PC-3 (cell line): ENCODE measurements around the gene EVL. TPM values are rescaled to one million over a fixed set of nuclear protein-coding genes. Genes with fewer than 3 reads are reported as not detected.

Experiments used
- ATAC-seq: fragments of 200-7000 bp; cut with Tn5 transposase; 2 replicates; pipeline ENCODE4 v1.9.1; 2020; ENCODE audit warnings: mild to moderate bottlenecking, moderate library complexity
- BruUV-seq: library from RNA; stranded (reverse); fragments of 400-500 nt; replicated peaks from 2 replicates; lab custom pipeline; 2021; lab: Mats Ljungman, UMichigan
- CTCF ChIA-PET: fragments of 300-600 bp; sonication (Branson Sonifier 250); formaldehyde crosslinking; loops from one replicate; lab custom pipeline; 2022; ENCODE audit warnings: antibody characterized with exemption; lab: Charles Lee
- POLR2A ChIA-PET: fragments of 300-600 bp; sonication (Branson Sonifier 250); formaldehyde crosslinking; loops from one replicate; lab custom pipeline; 2022; ENCODE audit warnings: antibody characterized with exemption; ENCODE audit not compliant: unreplicated experiment; lab: Charles Lee
- DNase-seq: peaks from one replicate; pipeline ENCODE4 v3.0.0-alpha.2; 2015
- H2AFZ ChIP-seq: fragments of 300-600 bp; sonication (generic); 2 replicates; pipeline ENCODE4 v1.6.0; 2016; ENCODE audit warnings: antibody characterized with exemption, low read length
- H3F3A ChIP-seq: fragments of 300-600 bp; sonication (generic); one replicate; pipeline ENCODE4 v1.6.0; 2017; ENCODE audit warnings: antibody characterized with exemption, low read length, control low read depth, mild to moderate bottlenecking; ENCODE audit not compliant: unreplicated experiment
- H3K27ac ChIP-seq: fragments of 300-600 bp; sonication (generic); 2 replicates; pipeline ENCODE4 v1.5.1; 2016; ENCODE audit warnings: mild to moderate bottlenecking, low read length
- H3K27me3 ChIP-seq: fragments of 300-600 bp; sonication (generic); 2 replicates; pipeline ENCODE4 v1.6.1; 2016; ENCODE audit warnings: low read length, mixed read lengths
- H3K36me3 ChIP-seq: fragments of 300-600 bp; sonication (generic); 2 replicates; pipeline ENCODE4 v1.6.1; 2016; ENCODE audit warnings: low read depth, mixed run types, low read length, mixed read lengths
- H3K4me1 ChIP-seq: fragments of 300-600 bp; sonication (generic); 2 replicates; pipeline ENCODE4 v1.5.1; 2016; ENCODE audit warnings: low read length; ENCODE audit not compliant: insufficient read depth
- H3K4me2 ChIP-seq: fragments of 300-600 bp; sonication (generic); 2 replicates; pipeline ENCODE4 v1.6.0; 2016; ENCODE audit warnings: low read length
- H3K4me3 ChIP-seq: fragments of 300-600 bp; sonication (generic); 2 replicates; pipeline ENCODE4 v1.5.1; 2016; ENCODE audit warnings: mild to moderate bottlenecking, low read length, mixed read lengths
- H3K79me2 ChIP-seq: fragments of 300-600 bp; sonication (generic); 2 replicates; pipeline ENCODE4 v1.6.1; 2017; ENCODE audit warnings: low read length, mixed read lengths
- H3K9ac ChIP-seq: fragments of 300-600 bp; sonication (generic); 2 replicates; pipeline ENCODE4 v1.6.0; 2016; ENCODE audit warnings: mild to moderate bottlenecking, low read length
- H3K9me2 ChIP-seq: fragments of 300-600 bp; sonication (generic); replicated peaks from 2 replicates; pipeline ENCODE4 v1.6.1; 2016; ENCODE audit warnings: mixed run types, low read length, mixed read lengths
- H3K9me3 ChIP-seq: fragments of 300-600 bp; sonication (generic); 2 replicates; pipeline ENCODE4 v1.6.1; 2016; ENCODE audit warnings: low read length, mixed read lengths
- H4K20me1 ChIP-seq: fragments of 300-600 bp; sonication (generic); 2 replicates; pipeline ENCODE4 v1.6.1; 2016; ENCODE audit warnings: low read length, mixed read lengths
- EZH2 ChIP-seq: fragments of 300-600 bp; sonication (generic); IDR thresholded peaks from one replicate; pipeline ENCODE4 v1.6.1; 2017; ENCODE audit warnings: antibody characterized with exemption, mild to moderate bottlenecking, low read length; ENCODE audit not compliant: unreplicated experiment
- EZH2phosphoT487 ChIP-seq: fragments of 300-600 bp; sonication (generic); IDR thresholded peaks from 2 replicates; pipeline ENCODE4 v1.6.1; 2018; ENCODE audit warnings: mild to moderate bottlenecking, antibody characterized with exemption, low read length, borderline replicate concordance
- intact Hi-C: fragments of 100-400 bp; cut with micrococcal nuclease; formaldehyde crosslinking; loops from 2 replicates; pipeline ENCODE4 v1.9.0; 2023
- total RNA-seq: library from RNA; depleted of rRNA; stranded (reverse); fragments of >200 nt; gene quantifications from 2 replicates; pipeline ENCODE4 v1.2.3, GENCODE V29; 2014
- TF ChIP-seq, protein P1 (sequence below): fragments of 300-600 bp; sonication (generic); conservative IDR thresholded peaks from 2 replicates; pipeline ENCODE4 v1.5.1; 2017; ENCODE audit warnings: antibody characterized with exemption, low read depth, mild to moderate bottlenecking, low read length

EVL gene
- total RNA-seq, 1 experiment from 2014 or later, result 26.5 TPM

DNA sequence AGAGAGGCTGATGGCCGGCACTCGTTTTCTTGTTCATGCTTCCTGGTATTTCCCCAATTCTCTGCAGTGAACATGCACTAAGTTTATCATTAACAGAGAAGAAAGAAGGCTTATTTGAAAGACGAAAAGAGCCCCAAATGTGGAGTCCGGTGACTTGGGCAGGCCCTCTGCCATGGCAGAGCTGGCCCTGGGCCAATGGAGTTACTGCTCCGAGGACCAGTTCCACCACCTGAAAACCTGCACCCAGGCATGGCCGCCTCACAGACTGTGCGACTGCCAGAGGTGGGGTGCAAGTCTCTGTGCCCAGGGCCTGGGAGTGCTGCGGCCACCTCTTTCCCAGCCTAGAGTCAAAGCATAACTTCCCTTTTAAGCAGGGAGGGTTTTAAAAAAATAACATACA lies 69.4 kb downstream of the EVL start:
- Histone ChIP-seq H3K9me3 (no peaks in the 10 kb centered on the region), H3K4me2 (no peak overlapping the region), H3F3A (no peaks in the 10 kb centered on the region), H3K9me2 (no peaks in the 10 kb centered on the region), H3K4me1 (no peaks in the 10 kb centered on the region), H3K36me3 (no peaks in the 10 kb centered on the region), H3K9ac (no peak overlapping the region), H3K27ac (no peak overlapping the region), H4K20me1 (no peaks in the 10 kb centered on the region), H3K4me3 (no peak overlapping the region), H2AFZ (no peak overlapping the region), H3K27me3 (no peaks in the 10 kb centered on the region), H3K79me2 (no peaks in the 10 kb centered on the region)
- ATAC-seq, result no peak
- CTCF ChIA-PET, result no interaction called here
- BruUV-seq, result no TSS peak
- POLR2A ChIA-PET, result no interaction called here
- TF ChIP-seq, protein P1, sequence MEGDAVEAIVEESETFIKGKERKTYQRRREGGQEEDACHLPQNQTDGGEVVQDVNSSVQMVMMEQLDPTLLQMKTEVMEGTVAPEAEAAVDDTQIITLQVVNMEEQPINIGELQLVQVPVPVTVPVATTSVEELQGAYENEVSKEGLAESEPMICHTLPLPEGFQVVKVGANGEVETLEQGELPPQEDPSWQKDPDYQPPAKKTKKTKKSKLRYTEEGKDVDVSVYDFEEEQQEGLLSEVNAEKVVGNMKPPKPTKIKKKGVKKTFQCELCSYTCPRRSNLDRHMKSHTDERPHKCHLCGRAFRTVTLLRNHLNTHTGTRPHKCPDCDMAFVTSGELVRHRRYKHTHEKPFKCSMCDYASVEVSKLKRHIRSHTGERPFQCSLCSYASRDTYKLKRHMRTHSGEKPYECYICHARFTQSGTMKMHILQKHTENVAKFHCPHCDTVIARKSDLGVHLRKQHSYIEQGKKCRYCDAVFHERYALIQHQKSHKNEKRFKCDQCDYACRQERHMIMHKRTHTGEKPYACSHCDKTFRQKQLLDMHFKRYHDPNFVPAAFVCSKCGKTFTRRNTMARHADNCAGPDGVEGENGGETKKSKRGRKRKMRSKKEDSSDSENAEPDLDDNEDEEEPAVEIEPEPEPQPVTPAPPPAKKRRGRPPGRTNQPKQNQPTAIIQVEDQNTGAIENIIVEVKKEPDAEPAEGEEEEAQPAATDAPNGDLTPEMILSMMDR, result no peak
- TF ChIP-seq EZH2, result no peak
- TF ChIP-seq EZH2phosphoT487, result no peak
- DNase-seq, result no peak
- intact Hi-C loops, result no loop called here

DNA sequence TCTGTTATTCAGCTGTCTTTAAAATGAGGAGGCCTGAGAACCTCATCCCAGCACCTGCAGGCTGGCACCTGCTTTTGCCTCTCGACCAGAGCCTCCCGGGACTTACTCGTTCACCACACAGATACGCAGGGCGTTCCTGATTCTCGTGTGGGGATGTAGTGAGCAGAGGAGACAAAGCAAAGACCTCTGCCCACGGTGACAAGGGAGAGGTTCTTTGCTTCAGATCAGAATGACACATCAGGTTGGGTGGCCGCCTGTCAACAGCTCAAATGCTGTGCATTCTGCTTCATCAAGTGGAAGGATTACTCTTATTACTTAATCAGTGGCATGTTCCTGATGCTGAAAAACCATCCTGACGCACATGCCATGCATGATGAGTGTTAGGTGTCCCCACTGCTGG lies 69.9 kb downstream of the EVL start:
- no peak overlapping the region for H3K27ac ChIP-seq
- H2AFZ ChIP-seq, result no peak overlapping the region
- H3K4me2 ChIP-seq, result no peak overlapping the region
- DNase-seq (no peak), ATAC-seq (no peak)
- POLR2A ChIA-PET, result no interaction called here
- TF ChIP-seq EZH2, result no peak
- TF ChIP-seq, protein P1, result no peak
- no peak for TF ChIP-seq EZH2phosphoT487
- H3K36me3 ChIP-seq, result no peaks in the 10 kb centered on the region
- no peaks in the 10 kb centered on the region for H3K27me3 ChIP-seq
- H3K4me1 ChIP-seq, result no peaks in the 10 kb centered on the region
- no peak overlapping the region for H3K4me3 ChIP-seq
- no TSS peak for BruUV-seq
- no peaks in the 10 kb centered on the region for H4K20me1 ChIP-seq
- H3K79me2 ChIP-seq, result no peaks in the 10 kb centered on the region
- intact Hi-C loops, result no loop called here
- H3F3A ChIP-seq, result no peaks in the 10 kb centered on the region
- CTCF ChIA-PET, result no interaction called here
- no peaks in the 10 kb centered on the region for H3K9me3 ChIP-seq
- no peak overlapping the region for H3K9ac ChIP-seq
- H3K9me2 ChIP-seq, result no peaks in the 10 kb centered on the region

DNA sequence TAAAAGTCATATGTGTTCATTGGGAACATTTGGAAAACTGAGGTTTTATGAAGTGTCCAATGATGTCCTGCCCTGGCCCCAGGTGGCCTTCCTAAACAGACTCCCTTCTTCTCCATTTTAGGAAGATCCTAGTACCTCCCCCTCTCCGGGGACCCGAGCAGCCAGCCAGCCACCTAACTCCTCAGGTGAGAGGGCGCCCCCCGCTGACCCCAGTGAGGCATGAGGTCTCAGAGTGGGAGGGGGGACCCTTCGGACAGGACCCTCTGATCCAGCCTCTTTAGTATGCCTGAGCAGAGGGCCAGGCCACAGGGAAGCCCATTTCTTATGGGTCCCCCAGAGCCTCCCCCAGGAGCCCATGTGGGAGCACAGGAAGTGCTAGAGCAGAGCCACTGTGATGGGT lies 70.6 kb downstream of the EVL start:
- ChIA-PET POLR2A (no interaction called here), CTCF (no interaction called here)
- H3K27me3 ChIP-seq, result no peaks in the 10 kb centered on the region
- no peaks in the 10 kb centered on the region for H3K36me3 ChIP-seq
- no peak overlapping the region for H2AFZ ChIP-seq
- BruUV-seq, result no TSS peak
- DNase-seq, result no peak
- TF ChIP-seq EZH2phosphoT487 (no peak), EZH2 (no peak)
- TF ChIP-seq, protein P1, result no peak; the same call in 1 of the 2 replicates
- H3K9ac ChIP-seq, result no peak overlapping the region
- H3F3A ChIP-seq, result no peaks in the 10 kb centered on the region
- intact Hi-C loops, result no loop called here
- no peaks in the 10 kb centered on the region for H3K4me1 ChIP-seq
- H4K20me1 ChIP-seq, result no peaks in the 10 kb centered on the region
- no peaks in the 10 kb centered on the region for H3K9me2 ChIP-seq
- no peak for ATAC-seq
- no peaks in the 10 kb centered on the region for H3K9me3 ChIP-seq
- no peak overlapping the region for H3K4me2 ChIP-seq
- H3K27ac ChIP-seq, result no peak overlapping the region
- H3K79me2 ChIP-seq, result no peaks in the 10 kb centered on the region
- H3K4me3 ChIP-seq, result no peak overlapping the region
